PFSK-1 (cell line): Measurements from ENCODE around the gene ZNF593.

Experiments used
- FOXP2 ChIP-seq: optimal IDR thresholded peaks from 2 replicates; pipeline ENCODE3; 2011; ENCODE audit warnings: borderline replicate concordance, control low read depth, inconsistent platforms; ENCODE audit not compliant: insufficient read depth; ENCODE audit errors: extremely low read length, extremely low read depth
- POLR2AphosphoS5 ChIP-seq: IDR thresholded peaks from 2 replicates; pipeline ENCODE4 v1.6.1; 2012; ENCODE audit warnings: low read depth, mild to moderate bottlenecking, control low read depth, low read length, moderate library complexity
- REST ChIP-seq, 2 experiments: IDR thresholded peaks; 2 replicates each; pipeline versions ENCODE4 v1.6.1 to v1.8.0; 2011 to 2012; ENCODE audit warnings: low read depth in 2 of 2, low read length in 2 of 2, control low read depth in 1 of 2, inconsistent platforms in 1 of 2, mild to moderate bottlenecking in 1 of 2, moderate library complexity in 1 of 2; ENCODE audit not compliant: insufficient read depth in 1 of 2
- SIN3A ChIP-seq: IDR thresholded peaks from 2 replicates; pipeline ENCODE4 v1.6.1; 2012; ENCODE audit warnings: mild to moderate bottlenecking, low read length, moderate library complexity, borderline replicate concordance; ENCODE audit not compliant: insufficient read depth
- TAF1 ChIP-seq: IDR thresholded peaks from 2 replicates; pipeline ENCODE4 v1.6.1; 2012; ENCODE audit warnings: low read length, control low read depth, borderline replicate concordance; ENCODE audit not compliant: insufficient read depth

Gene ZNF593

GRCh38 chr1:26197813-26198212, 28.1 kb downstream of the ZNF593 start:
- TF ChIP-seq TAF1, result no peak
- TF ChIP-seq FOXP2, result no peak
- no peak for TF ChIP-seq POLR2AphosphoS5
- no peak for TF ChIP-seq REST (IDR thresholded peaks at IDR 0.05; ENCODE audit: insufficient read depth in 1 of 2, low read depth in 2 of 2, low read length in 2 of 2)
- TF ChIP-seq SIN3A, result no peak

- TF ChIP-seq SIN3A, result no peak
- TF ChIP-seq TAF1, result no peak
- TF ChIP-seq REST (IDR thresholded peaks at IDR 0.05; ENCODE audit: insufficient read depth in 1 of 2, low read depth in 2 of 2, low read length in 2 of 2), result no peak
- TF ChIP-seq POLR2AphosphoS5, result no peak
- TF ChIP-seq FOXP2, result no peak
These were observed 30.7 kb downstream of the ZNF593 start for GRCh38 chr1:26200413-26200812.

GRCh38 chr1:26203642-26204318, 34.1 kb downstream of the ZNF593 start:
- no peak for TF ChIP-seq TAF1
- no peak for TF ChIP-seq POLR2AphosphoS5
- TF ChIP-seq SIN3A, result no peak

GRCh38 chr1:26210147-26210870, 40.6 kb downstream of the ZNF593 start:
- no peak for TF ChIP-seq SIN3A

GRCh38 chr1:26212726-26213125, 43.0 kb downstream of the ZNF593 start:
- no peak for TF ChIP-seq FOXP2

GRCh38 chr1:26213335-26213905, 43.7 kb downstream of the ZNF593 start:
- TF ChIP-seq FOXP2 (no peak), SIN3A (no peak), TAF1 (no peak), REST (IDR thresholded peaks at IDR 0.05; ENCODE audit: insufficient read depth in 1 of 2, low read depth in 2 of 2, low read length in 2 of 2) (no peak), POLR2AphosphoS5 (no peak)

- TF ChIP-seq POLR2AphosphoS5 (no peak), TAF1 (no peak), REST (IDR thresholded peaks at IDR 0.05; ENCODE audit: insufficient read depth in 1 of 2, low read depth in 2 of 2, low read length in 2 of 2) (no peak), SIN3A (no peak), FOXP2 (no peak)
These were observed 45.5 kb downstream of the ZNF593 start for GRCh38 chr1:26215246-26215645.
